Mesendoderm (in vitro differentiated cells): Measurements from ENCODE around the gene EGR1.

Experiments used
- DNase-seq: peaks from one replicate; pipeline ENCODE4 v3.0.0; 2013
- H2AK5ac ChIP-seq: 2 replicates; pipeline ENCODE4 v1.6.1; 2013; ENCODE audit warnings: low read length, inconsistent platforms
- H2BK120ac ChIP-seq: 2 replicates; pipeline ENCODE4 v1.6.1; 2013; ENCODE audit warnings: low read depth, mild to moderate bottlenecking, low read length, moderate library complexity, mixed read lengths
- H2BK15ac ChIP-seq: replicated peaks from 2 replicates; pipeline ENCODE4 v1.6.1; 2013; ENCODE audit warnings: low read depth, mild to moderate bottlenecking, moderate library complexity
- H2BK5ac ChIP-seq: 2 replicates; pipeline ENCODE4 v1.6.1; 2013; ENCODE audit warnings: low read length, inconsistent platforms
- H3K18ac ChIP-seq: 2 replicates; pipeline ENCODE4 v1.6.1; 2013; ENCODE audit warnings: mild to moderate bottlenecking, low read length, mixed read lengths
- H3K23ac ChIP-seq: one replicate; pipeline ENCODE4 v1.6.1; 2013; ENCODE audit warnings: low read length
- H3K27ac ChIP-seq: 2 replicates; pipeline ENCODE4 v1.5.1; 2013; ENCODE audit warnings: low read depth, mild to moderate bottlenecking, inconsistent platforms, low read length, moderate library complexity
- H3K27me3 ChIP-seq: 2 replicates; pipeline ENCODE4 v1.6.1; 2013; ENCODE audit warnings: low read length, control low read depth, mild to moderate bottlenecking, inconsistent platforms; ENCODE audit not compliant: insufficient read depth, poor library complexity
- H3K36me3 ChIP-seq: 2 replicates; pipeline ENCODE4 v1.6.1; 2013; ENCODE audit warnings: low read length, inconsistent platforms; ENCODE audit not compliant: control insufficient read depth, insufficient read depth
- H3K4ac ChIP-seq: one replicate; pipeline ENCODE4 v1.6.1; 2013; ENCODE audit warnings: low read depth, mild to moderate bottlenecking, low read length, moderate library complexity
- H3K4me1 ChIP-seq: 2 replicates; pipeline ENCODE4 v1.6.1; 2013; ENCODE audit warnings: low read depth, low read length, inconsistent platforms; ENCODE audit not compliant: control insufficient read depth
- H3K4me2 ChIP-seq: 2 replicates; pipeline ENCODE4 v1.6.1; 2013; ENCODE audit warnings: low read length
- H3K4me3 ChIP-seq: 2 replicates; pipeline ENCODE4 v1.5.1; 2013; ENCODE audit warnings: mild to moderate bottlenecking, low read length
- H3K56ac ChIP-seq: one replicate; pipeline ENCODE4 v1.6.1; 2013; ENCODE audit warnings: low read length
- H3K79me1 ChIP-seq: 2 replicates; pipeline ENCODE4 v1.6.1; 2013; ENCODE audit warnings: low read length, inconsistent platforms
- H3K79me2 ChIP-seq: 2 replicates; pipeline ENCODE4 v1.6.1; 2013; ENCODE audit warnings: mild to moderate bottlenecking, low read length; ENCODE audit not compliant: control insufficient read depth, insufficient read depth
- H3K9ac ChIP-seq: 2 replicates; pipeline ENCODE4 v1.6.1; 2013; ENCODE audit warnings: low read length, inconsistent platforms
- H4K5ac ChIP-seq: one replicate; pipeline ENCODE4 v1.6.1; 2013; ENCODE audit warnings: low read length
- H4K8ac ChIP-seq: one replicate; pipeline ENCODE4 v1.6.1; 2013; ENCODE audit warnings: low read depth, mild to moderate bottlenecking, control low read depth, low read length, moderate library complexity
- WGBS: extraction: QIAGEN DNeasy Blood & Tissue Kit; methylation state at CpG from one replicate; pipeline ENCODE4 v1.1.7; 2013; ENCODE audit warnings: low lambda C conversion rate, missing lambda C conversion rate; ENCODE audit not compliant: insufficient coverage; ENCODE audit errors: extremely low coverage; 5-methylcytosine and 5-hydroxymethylcytosine counted together

Gene EGR1

GRCh38 chr5:138444774-138445546 lies 20.3 kb upstream of the EGR1 start:
- H3K79me1 ChIP-seq = no peaks in the 10 kb centered on the region
- no peak overlapping the region for H3K9ac ChIP-seq
- no peaks in the 10 kb centered on the region for H3K27me3 ChIP-seq
- WGBS = no CpG with 5 or more reads among the region's 22 CpGs
- H3K4me1 ChIP-seq = no peaks in the 10 kb centered on the region
- no peak overlapping the region for H3K23ac ChIP-seq
- no peak overlapping the region for H3K4me2 ChIP-seq
- H2AK5ac ChIP-seq = no peak overlapping the region
- H4K5ac ChIP-seq = no peak overlapping the region
- H4K8ac ChIP-seq = no peak overlapping the region
- H3K56ac ChIP-seq = no peak overlapping the region
- DNase-seq = no peak
- no peaks in the 10 kb centered on the region for H3K79me2 ChIP-seq
- H3K36me3 ChIP-seq = no peaks in the 10 kb centered on the region
- no peak overlapping the region for H2BK15ac ChIP-seq
- H3K27ac ChIP-seq = no peak overlapping the region
- H2BK120ac ChIP-seq = no peak overlapping the region
- H3K4ac ChIP-seq = no peak overlapping the region
- H2BK5ac ChIP-seq = no peak overlapping the region
- no peak overlapping the region for H3K4me3 ChIP-seq
- no peak overlapping the region for H3K18ac ChIP-seq

GRCh38 chr5:138445547-138446271 lies 19.6 kb upstream of the EGR1 start:
- Histone ChIP-seq H3K4me2 (no peak overlapping the region), H3K27ac (no peak overlapping the region), H3K79me1 (no peaks in the 10 kb centered on the region), H3K18ac (no peak overlapping the region), H3K27me3 (no peaks in the 10 kb centered on the region), H2AK5ac (no peak overlapping the region), H3K36me3 (no peaks in the 10 kb centered on the region), H3K4ac (no peak overlapping the region), H3K23ac (no peak overlapping the region), H2BK120ac (no peak overlapping the region), H3K56ac (no peak overlapping the region), H3K4me3 (no peak overlapping the region), H3K79me2 (no peaks in the 10 kb centered on the region), H4K8ac (no peak overlapping the region), H4K5ac (no peak overlapping the region), H2BK15ac (no peak overlapping the region), H2BK5ac (no peak overlapping the region), H3K9ac (no peak overlapping the region), H3K4me1 (no peaks in the 10 kb centered on the region)
- no CpG with 5 or more reads among the region's 18 CpGs for WGBS
- no peak for DNase-seq

- Histone ChIP-seq H3K4me1 (no peaks in the 10 kb centered on the region), H3K18ac (no peak overlapping the region), H3K4me3 (no peak overlapping the region), H2AK5ac (no peak overlapping the region), H3K27ac (no peak overlapping the region), H3K79me2 (no peaks in the 10 kb centered on the region), H4K5ac (no peak overlapping the region), H3K56ac (no peak overlapping the region), H3K36me3 (no peaks in the 10 kb centered on the region), H3K4ac (no peak overlapping the region), H3K9ac (no peak overlapping the region), H2BK5ac (no peak overlapping the region), H4K8ac (no peak overlapping the region), H2BK120ac (no peak overlapping the region), H2BK15ac (no peak overlapping the region), H3K27me3 (no peaks in the 10 kb centered on the region), H3K79me1 (no peaks in the 10 kb centered on the region), H3K4me2 (no peak overlapping the region), H3K23ac (no peak overlapping the region)
- DNase-seq = no peak
- WGBS = no CpG with 5 or more reads among the region's 6 CpGs
Measured at GRCh38 chr5:138448070-138448469, 17.2 kb upstream of the EGR1 start.

GRCh38 chr5:138448481-138449398 lies 16.5 kb upstream of the EGR1 start:
- Histone ChIP-seq H3K4me1 (no peaks in the 10 kb centered on the region), H3K56ac (no peak overlapping the region), H2BK120ac (no peak overlapping the region), H3K23ac (no peak overlapping the region), H3K4me3 (no peak overlapping the region), H4K8ac (no peak overlapping the region), H2BK15ac (no peak overlapping the region), H2BK5ac (no peak overlapping the region), H3K4ac (no peak overlapping the region), H3K79me1 (no peaks in the 10 kb centered on the region), H3K4me2 (no peak overlapping the region), H2AK5ac (no peak overlapping the region), H3K36me3 (no peaks in the 10 kb centered on the region), H3K27ac (no peak overlapping the region), H3K9ac (no peak overlapping the region), H4K5ac (no peak overlapping the region), H3K27me3 (no peaks in the 10 kb centered on the region), H3K79me2 (no peaks in the 10 kb centered on the region), H3K18ac (no peak overlapping the region)
- WGBS = no CpG with 5 or more reads among the region's 9 CpGs
- peak; percentile 73 for DNase-seq

- peak overlapping the region; percentile 18 for H3K9ac ChIP-seq
- H3K27me3 ChIP-seq = no peaks in the 10 kb centered on the region
- H4K5ac ChIP-seq = no peak overlapping the region
- H3K4me3 ChIP-seq = no peak overlapping the region
- peak; percentile 84 for DNase-seq
- H2BK5ac ChIP-seq = no peak overlapping the region
- no peak overlapping the region for H3K23ac ChIP-seq
- no peak overlapping the region for H3K4ac ChIP-seq
- no peaks in the 10 kb centered on the region for H3K4me1 ChIP-seq
- H3K79me2 ChIP-seq = no peaks in the 10 kb centered on the region
- no peak overlapping the region for H4K8ac ChIP-seq
- no CpG with 5 or more reads among the region's 22 CpGs for WGBS
- no peak overlapping the region for H2BK15ac ChIP-seq
- H2AK5ac ChIP-seq = no peak overlapping the region
- no peaks in the 10 kb centered on the region for H3K79me1 ChIP-seq
- no peaks in the 10 kb centered on the region for H3K36me3 ChIP-seq
- H3K4me2 ChIP-seq = no peak overlapping the region
- H2BK120ac ChIP-seq = no peak overlapping the region
- no peak overlapping the region for H3K18ac ChIP-seq
- peak overlapping the region; percentile 47 for H3K56ac ChIP-seq
- H3K27ac ChIP-seq = no peak overlapping the region
Measured at GRCh38 chr5:138449501-138450239, 15.6 kb upstream of the EGR1 start.
